Esophagus mucosa (tissue), 1 donor: ENCODE data around the gene STK10. TPM values are rescaled to one million over a fixed set of nuclear protein-coding genes. Genes with fewer than 3 reads are reported as not detected.

Experiments used
- ATAC-seq: fragments of 200-7000 bp; cut with Tn5 transposase; one replicate; pipeline ENCODE4 v1.9.1; 2020
- total RNA-seq: library from RNA; stranded (reverse); gene quantifications from one replicate; pipeline ENCODE4 v1.2.4, GENCODE V29; 2023
- donor health status: DM: yes; HTN: yes; CAD: no.

The STK10 gene
- total RNA-seq, 1 donor from 2014 or later, result 7.3 TPM

- peak; percentile 24 for ATAC-seq
Measured at GRCh38 chr5:172106511-172107356, 81.3 kb downstream of the STK10 start.

GRCh38 chr5:172105811-172106210, 82.2 kb downstream of the STK10 start:
- no peak for ATAC-seq

DNA sequence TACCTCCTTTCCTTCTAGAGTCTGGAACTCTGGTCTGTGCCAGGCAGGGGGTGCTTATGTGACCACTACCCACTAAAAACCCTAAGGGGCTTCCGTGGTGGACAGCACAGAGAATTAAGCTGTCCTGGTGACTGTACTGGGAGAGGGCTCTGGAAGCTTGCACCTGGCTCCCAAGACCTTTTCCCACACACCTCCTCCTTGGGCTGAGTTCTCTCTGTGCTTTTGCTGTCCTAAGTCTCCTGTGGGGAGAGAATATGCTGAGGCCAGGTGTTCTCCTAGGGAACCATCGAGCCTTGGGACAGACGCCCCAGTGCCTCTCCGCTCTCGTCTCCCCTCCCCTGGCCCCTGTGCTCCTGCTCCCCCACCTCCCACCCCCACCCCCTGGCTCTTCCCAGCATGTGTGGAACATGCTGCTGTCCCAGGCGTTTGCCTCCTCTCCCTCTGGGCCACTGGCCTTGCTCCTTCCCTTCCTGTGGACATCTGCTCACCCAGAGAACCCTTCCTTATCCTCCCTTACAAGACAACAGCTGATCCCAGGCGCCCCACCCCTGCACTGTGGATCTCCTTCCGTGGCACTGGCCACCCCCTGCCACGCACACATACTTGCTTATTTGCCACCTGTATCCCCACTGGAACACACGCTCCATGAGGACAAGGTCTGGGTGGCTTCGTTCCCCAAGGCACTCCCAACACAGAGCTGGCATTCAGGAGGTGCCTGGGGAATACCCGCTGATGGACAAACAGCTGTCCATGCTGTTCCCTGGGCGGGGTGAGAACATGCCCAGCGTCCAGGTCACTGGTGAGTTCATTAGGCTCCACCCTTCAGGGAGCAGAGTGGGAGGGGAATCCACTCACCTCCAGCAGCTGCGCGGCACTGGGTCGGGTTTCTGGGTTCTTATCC, 83.0 kb downstream of the STK10 start:
- ATAC-seq, result no peak

DNA sequence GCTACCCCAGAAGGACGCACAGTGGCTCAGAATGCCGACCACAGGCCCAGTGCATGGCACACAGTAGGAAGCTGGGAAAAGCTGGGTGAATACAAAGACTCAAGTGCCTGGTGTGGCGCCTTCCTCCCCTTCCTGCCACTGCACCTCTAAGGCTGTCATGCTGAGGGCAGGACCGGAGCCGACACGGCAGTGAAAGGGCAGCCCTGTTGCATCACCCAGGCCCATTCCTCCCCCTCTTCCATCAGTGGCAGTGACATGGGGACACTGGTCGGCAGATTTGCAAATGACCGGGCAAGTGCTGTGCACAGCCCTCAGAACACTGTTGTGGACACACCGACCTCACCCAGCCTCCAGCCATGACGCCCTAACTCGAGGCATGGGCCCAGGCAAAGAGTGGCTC, 84.0 kb downstream of the STK10 start:
- ATAC-seq, result no peak

DNA sequence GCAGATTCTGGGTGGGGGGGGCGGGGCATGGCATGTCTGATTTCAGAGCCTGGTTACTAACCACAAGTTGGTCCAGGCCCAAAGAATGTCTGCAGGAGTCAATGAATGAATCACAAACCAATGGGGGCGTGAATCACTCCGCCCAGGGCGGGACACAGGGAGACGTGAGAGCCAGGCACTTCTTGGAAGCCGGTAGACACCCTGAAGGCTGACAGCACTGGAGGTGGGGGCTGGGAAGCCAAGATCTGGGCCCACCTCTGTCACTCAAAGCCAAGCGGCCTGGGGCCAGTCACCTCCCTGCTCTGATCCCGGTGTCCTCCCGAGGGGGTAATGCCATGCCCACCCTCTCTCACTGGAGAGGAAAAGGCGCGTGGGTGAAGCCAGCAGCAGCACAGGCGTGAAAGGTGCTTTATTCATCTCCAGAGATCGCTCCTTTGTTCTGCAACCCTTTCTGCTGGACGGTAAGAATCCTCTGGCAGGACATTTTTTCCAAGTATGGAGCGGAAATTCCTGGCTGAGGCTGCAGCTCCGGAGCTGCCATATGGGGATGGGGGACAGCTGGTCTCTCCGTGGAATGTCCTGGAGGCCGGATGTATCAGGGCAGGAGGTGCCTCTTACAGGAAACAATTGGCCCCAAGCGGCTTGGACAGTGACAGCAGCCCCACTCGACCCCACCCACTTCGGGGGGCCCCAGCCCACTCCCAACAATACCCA, 85.0 kb downstream of the STK10 start:
- peak; percentile 89 for ATAC-seq

GRCh38 chr5:172102218-172102870, 85.7 kb downstream of the STK10 start:
- ATAC-seq, result no peak

GRCh38 chr5:172101547-172102217, 86.3 kb downstream of the STK10 start:
- no peak for ATAC-seq

DNA sequence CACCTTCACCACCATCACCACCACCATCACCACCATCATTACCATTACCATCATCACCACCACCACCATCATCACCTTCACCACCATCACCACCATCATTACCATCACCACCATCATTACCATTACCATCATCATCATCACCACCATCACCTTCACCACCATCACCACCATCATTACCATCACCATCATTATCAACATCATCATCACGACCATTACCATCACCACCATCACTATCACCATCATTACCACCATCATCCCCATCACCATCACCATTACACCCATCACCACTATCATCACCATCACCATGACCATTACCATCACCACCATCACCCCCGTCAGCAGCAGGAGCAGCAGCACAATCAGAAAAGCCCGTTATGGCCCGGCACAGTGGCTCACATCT, 89.1 kb downstream of the STK10 start:
- ATAC-seq, result no peak

DNA sequence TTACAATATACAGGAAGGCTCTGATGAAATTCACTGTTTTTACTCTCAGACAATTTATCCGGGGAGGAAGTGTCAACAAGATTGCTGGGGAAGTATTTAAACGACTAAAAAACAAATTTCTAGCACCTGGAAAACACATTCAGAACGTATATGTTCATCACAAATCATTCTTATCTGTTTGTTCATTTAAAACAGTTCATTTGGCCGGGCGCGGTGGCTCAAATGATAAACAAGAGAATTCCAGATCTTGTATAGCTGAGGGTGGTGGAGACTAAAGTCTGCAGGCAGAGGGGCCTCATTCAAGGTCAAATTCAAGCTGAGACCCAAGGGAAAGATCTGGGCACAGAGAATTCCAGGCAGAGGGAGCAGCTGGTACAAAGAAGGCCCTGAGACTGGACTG, 90.0 kb downstream of the STK10 start:
- ATAC-seq, result no peak

- ATAC-seq, result no peak
Measured at GRCh38 chr5:172097356-172097755, 90.7 kb downstream of the STK10 start.

DNA sequence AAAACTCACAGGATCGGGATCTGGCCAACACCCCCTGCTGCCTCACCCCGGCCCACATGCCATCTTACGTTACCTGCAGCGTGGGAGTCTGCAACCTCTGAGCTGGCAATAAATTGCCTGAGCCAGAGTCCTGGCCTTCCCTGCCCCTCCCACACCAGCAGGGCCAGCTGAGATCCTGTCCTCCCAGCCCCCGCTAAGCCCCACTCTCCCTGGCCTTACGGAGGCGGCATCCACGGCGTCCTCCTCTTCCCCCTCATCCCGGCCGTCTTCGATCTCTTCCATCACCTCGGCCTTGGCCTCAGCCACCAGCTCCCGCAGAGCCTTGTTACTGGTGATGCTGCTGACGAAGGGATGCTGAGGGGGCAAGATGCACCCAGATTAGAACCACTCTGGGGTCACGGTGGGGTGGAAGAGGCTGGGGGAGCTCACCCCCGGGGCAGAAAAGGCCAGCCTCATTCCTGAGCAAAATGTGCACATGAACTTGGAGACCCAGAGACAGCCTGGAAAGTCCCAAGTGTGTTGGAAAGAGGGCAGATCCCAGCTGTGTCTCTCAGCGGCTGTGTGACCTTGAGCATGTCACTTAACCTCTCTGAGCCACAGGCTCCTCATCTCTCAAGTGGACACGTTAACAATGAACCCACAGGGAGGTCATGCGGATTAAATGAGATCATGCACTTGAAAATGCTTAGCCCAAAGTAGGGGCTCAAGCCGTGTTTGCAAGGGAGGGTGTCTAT, 91.7 kb downstream of the STK10 start:
- no peak for ATAC-seq

DNA sequence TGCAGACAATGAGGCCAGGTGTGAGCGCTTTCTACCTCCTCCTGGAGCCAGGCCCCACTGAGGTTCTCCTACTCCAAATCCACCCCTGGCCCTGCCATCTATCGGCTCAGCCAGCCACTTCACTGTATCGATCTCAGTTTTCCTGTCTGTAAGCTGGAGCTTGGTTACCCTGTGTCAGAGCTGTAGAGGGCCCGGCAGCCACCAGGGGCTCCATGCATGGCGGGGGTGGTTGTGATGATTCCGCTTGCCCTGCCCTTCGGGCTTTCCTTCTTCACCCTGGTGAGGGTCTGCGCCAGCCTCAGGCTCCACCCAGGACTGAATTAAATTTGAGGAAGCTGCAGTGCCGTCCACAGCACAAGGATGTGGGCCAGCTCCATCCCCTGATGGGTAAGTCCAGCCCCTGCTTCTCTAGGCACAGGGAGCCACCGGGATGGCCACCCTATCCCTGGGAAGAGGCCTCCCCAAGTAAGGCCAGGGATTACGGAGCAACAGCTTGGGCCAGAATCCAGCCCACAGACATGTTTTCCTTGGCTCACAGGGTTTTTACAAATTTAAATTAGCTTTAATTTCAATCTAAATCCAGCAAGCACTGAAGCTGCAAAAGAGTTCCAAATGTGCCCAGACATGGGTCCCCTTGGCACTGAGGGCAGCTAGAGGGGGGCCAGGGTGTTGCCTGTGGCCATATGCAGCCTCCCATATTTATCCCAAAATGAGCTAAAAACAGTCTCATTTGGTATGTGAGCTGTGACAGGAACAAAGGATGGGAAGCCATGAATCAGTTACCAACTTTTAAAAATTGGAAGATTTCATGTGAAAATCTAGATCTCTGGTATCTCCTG, 92.4 kb downstream of the STK10 start:
- no peak for ATAC-seq

DNA sequence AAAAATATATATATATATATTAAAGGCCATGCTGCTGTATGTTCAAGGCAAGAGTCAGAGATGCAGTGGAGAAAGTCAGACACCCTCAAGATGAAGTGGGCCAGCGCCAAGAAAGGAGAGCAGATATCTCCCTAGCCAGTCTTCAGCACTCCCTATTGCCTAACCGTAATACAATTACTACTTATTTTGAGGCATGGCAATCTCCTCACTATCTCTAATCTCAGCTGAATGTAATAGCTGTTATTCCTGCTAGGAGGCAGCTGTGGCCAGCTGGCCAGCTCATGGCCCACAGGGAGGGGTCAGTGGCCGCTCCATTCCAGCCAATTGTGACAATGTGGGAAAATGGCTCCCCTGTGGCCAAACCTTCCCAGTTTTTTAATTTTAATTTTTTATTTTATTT, 94.1 kb downstream of the STK10 start:
- no peak for ATAC-seq

DNA sequence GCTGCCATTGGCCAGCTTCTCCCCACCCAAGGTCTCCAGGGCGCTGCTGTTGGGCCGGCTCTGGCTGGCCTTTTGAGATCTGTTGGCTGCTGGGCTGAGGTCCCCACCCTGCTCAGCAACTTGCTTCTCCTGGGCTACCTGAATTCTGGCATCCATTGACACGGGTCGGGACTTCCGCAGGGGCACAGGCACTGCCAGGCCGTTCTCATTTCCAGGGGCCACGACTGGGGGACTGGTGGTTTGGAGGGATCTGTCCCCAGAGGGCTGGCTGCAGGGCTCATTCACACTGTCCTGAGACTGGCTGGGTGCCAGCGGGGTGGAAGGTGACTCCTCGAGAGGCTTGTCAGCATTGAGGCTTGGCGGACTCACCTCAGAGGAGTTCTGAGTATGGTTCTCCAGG, 94.5 kb downstream of the STK10 start:
- no peak for ATAC-seq

DNA sequence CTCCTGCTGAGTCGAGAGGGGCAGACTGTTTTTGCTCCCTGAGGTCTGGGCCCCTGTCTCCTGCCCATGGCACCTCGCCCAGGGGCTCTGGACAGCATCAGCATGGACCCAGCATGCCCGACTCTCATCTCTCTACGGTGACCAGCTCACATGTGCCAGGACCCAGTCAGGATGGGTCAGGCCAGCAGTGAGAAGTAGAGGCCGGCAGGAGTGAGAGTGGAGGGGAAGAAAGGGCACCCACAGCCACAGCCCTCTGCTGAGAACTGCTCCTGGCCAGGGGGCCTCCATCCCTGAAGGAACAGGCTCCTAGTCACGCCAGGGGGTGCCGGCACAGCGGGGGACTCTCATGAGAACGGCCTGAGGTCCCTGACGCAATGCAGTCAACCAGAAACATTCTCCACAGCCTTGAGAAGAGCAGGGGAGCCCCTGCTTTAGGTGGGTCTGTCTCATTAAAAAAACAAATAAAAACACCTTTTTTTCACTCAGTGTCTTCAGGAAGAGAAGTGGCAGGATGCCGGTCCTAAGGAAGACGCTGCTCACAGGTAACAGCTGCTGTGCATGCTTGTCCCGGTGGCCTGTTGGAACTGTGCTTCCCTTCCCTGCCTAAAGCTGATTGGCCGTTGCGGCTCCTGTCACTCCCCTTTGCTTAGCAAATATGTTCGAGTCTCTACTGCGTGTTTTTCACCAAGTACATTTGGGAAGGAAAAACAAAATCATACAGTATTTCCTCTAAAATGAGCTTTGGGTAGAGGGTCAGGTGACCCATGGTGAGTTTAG, 95.9 kb downstream of the STK10 start:
- no peak for ATAC-seq

DNA sequence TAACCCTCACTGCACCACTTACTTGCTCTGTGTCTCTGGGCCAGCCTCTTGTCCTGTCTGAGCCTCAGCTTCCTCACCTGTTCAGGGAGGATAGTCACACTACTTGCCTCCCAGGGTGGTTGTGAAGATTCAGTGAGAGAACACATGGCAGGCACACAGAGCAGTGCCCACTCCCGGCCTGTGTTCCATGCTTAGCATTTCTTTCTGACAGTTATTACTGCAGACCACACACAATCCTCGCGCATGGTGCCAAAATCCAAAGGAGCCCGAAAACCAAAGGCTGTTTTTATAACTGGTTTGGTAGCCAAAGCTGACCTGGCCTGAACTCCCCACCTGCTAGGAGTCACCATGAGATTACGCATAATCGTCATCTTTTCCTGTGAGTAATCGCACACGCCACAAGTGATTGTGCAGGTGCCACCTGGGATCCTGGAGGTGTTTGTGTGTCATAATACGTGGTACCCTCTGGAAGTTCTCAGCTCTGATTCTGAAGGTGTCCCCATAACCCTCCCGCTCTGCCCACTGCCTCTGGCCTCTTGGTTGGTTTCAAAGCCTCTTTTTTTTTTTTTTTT, 97.0 kb downstream of the STK10 start:
- no peak for ATAC-seq

DNA sequence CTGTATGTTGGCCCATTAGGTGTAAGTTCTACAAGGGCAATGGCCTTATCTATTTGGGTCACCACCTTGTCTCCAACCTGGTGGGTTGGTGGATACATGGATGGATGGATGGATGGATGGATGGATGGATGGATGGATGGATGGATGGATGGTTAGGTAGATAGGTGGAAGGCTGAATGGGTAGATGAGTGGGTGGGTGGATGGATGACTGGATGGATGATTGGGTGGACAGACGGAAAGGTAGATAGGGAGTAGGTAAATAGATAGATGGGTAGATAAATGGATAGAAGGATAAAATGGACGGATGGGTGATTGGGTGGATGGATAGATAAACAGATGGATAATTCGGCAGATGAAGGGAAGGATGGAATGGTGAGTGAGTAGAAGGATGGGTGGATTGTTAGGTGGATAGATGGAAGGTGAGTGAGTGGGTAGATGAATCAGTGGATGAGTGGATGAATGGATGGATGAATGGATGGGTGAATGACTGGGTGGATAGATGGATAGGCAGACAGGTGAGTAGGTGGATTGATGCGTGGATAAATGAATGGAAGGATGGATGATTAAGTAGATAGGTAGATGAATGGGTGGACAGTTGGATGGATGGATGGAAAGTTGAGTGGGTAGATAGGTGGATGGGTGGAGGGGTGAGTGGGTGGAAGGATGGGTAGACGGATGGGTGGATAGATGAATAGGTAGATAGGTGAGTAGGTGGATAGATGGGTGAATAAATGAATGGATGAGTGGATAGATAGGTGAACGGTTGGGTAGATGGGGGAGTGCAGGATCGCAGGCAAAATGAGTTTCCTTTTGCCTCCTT, 98.5 kb downstream of the STK10 start:
- no peak for ATAC-seq

DNA sequence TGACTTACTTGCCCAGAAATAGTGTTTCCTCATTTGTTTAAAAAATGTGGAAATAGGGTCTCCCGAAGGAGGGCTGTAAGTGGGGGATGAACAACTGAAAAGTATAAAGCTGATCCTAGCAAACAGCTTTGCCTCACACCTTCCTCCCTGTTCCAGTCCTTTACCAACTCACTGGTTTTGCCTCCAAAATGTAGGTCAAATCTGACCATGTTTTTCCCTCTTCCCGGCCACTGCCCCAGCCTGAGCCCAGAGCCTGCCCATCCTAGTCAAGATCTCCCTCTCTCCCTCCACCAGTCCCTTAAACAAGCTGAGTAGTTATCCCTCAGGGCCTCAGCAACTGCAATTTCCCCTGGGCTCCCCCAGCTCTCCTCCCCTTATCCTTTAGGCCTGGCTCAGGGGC, 99.2 kb downstream of the STK10 start:
- ATAC-seq, result no peak
